IPS-18a (cell line): ENCODE results near the gene SWT1.

ENCODE experiments used
- H3K27ac ChIP-seq: one replicate; pipeline ENCODE4 v1.5.1; 2013; ENCODE audit warnings: low read length
- H3K27me3 ChIP-seq: one replicate; pipeline ENCODE4 v1.6.1; 2013; ENCODE audit warnings: mild to moderate bottlenecking, low read length; ENCODE audit not compliant: control insufficient read depth, insufficient read depth
- H3K36me3 ChIP-seq: one replicate; pipeline ENCODE4 v1.6.1; 2013; ENCODE audit warnings: low read depth, low read length; ENCODE audit not compliant: control insufficient read depth
- H3K4me1 ChIP-seq: one replicate; pipeline ENCODE4 v1.6.1; 2013; ENCODE audit warnings: low read depth, low read length; ENCODE audit not compliant: control insufficient read depth
- H3K4me3 ChIP-seq: one replicate; pipeline ENCODE4 v1.5.1; 2013; ENCODE audit warnings: low read length
- H3K9ac ChIP-seq: one replicate; pipeline ENCODE4 v1.6.1; 2013; ENCODE audit warnings: mild to moderate bottlenecking, low read length, moderate library complexity
- H3K9me3 ChIP-seq: one replicate; pipeline ENCODE4 v1.6.1; 2013; ENCODE audit warnings: low read depth, low read length; ENCODE audit not compliant: control insufficient read depth

SWT1 gene

GRCh38 chr1:185268352-185268751 is 111.4 kb downstream of the SWT1 start:
- no peaks in the 10 kb centered on the region for H3K9me3 ChIP-seq
- no peak overlapping the region for H3K4me3 ChIP-seq
- H3K4me1 ChIP-seq, result no peaks in the 10 kb centered on the region
- no peaks in the 10 kb centered on the region for H3K36me3 ChIP-seq
- H3K27me3 ChIP-seq, result no peaks in the 10 kb centered on the region
- no peak overlapping the region for H3K9ac ChIP-seq
- H3K27ac ChIP-seq, result no peak overlapping the region

GRCh38 chr1:185271921-185272320 is 115.0 kb downstream of the SWT1 start:
- no peaks in the 10 kb centered on the region for H3K9me3 ChIP-seq

GRCh38 chr1:185279571-185279970 is 122.6 kb downstream of the SWT1 start:
- Histone ChIP-seq H3K9ac (no peak overlapping the region), H3K36me3 (no peaks in the 10 kb centered on the region), H3K9me3 (no peaks in the 10 kb centered on the region), H3K27me3 (no peaks in the 10 kb centered on the region), H3K27ac (no peak overlapping the region), H3K4me1 (no peaks in the 10 kb centered on the region), H3K4me3 (no peak overlapping the region)

More at GRCh38 chr1:185271921-185272320, 115.0 kb downstream of the SWT1 start:
- Histone ChIP-seq H3K9ac (no peak overlapping the region), H3K27me3 (no peaks in the 10 kb centered on the region), H3K4me1 (no peaks in the 10 kb centered on the region), H3K36me3 (no peaks in the 10 kb centered on the region), H3K27ac (no peak overlapping the region), H3K4me3 (no peak overlapping the region)

GRCh38 chr1:185280589-185280988 is 123.6 kb downstream of the SWT1 start:
- Histone ChIP-seq H3K27me3 (no peaks in the 10 kb centered on the region), H3K36me3 (no peaks in the 10 kb centered on the region), H3K9me3 (no peaks in the 10 kb centered on the region), H3K4me3 (no peak overlapping the region), H3K27ac (no peak overlapping the region), H3K4me1 (no peaks in the 10 kb centered on the region), H3K9ac (no peak overlapping the region)

- Histone ChIP-seq H3K9ac (no peak overlapping the region), H3K9me3 (no peaks in the 10 kb centered on the region), H3K27ac (no peak overlapping the region), H3K4me1 (no peaks in the 10 kb centered on the region), H3K27me3 (no peaks in the 10 kb centered on the region), H3K36me3 (no peaks in the 10 kb centered on the region), H3K4me3 (no peak overlapping the region)
These were observed 124.3 kb downstream of the SWT1 start for GRCh38 chr1:185281245-185281644.

- no peaks in the 10 kb centered on the region for H3K36me3 ChIP-seq
- no peaks in the 10 kb centered on the region for H3K9me3 ChIP-seq
- no peaks in the 10 kb centered on the region for H3K27me3 ChIP-seq
- H3K4me1 ChIP-seq, result no peaks in the 10 kb centered on the region
- H3K27ac ChIP-seq, result no peak overlapping the region
- H3K4me3 ChIP-seq, result no peak overlapping the region
- no peak overlapping the region for H3K9ac ChIP-seq
These were observed 127.1 kb downstream of the SWT1 start for GRCh38 chr1:185284116-185284515.

- no peaks in the 10 kb centered on the region for H3K27me3 ChIP-seq
- H3K4me3 ChIP-seq, result no peak overlapping the region
- no peaks in the 10 kb centered on the region for H3K36me3 ChIP-seq
- H3K4me1 ChIP-seq, result no peaks in the 10 kb centered on the region
- H3K27ac ChIP-seq, result no peak overlapping the region
- H3K9me3 ChIP-seq, result no peaks in the 10 kb centered on the region
- H3K9ac ChIP-seq, result no peak overlapping the region
These were observed 127.7 kb downstream of the SWT1 start for GRCh38 chr1:185284533-185285276.

GRCh38 chr1:185287451-185287850 is 130.5 kb downstream of the SWT1 start:
- Histone ChIP-seq H3K27me3 (no peaks in the 10 kb centered on the region), H3K9ac (no peak overlapping the region), H3K4me1 (no peaks in the 10 kb centered on the region), H3K9me3 (no peaks in the 10 kb centered on the region), H3K4me3 (no peak overlapping the region), H3K27ac (no peak overlapping the region), H3K36me3 (no peaks in the 10 kb centered on the region)

- no peak overlapping the region for H3K9ac ChIP-seq
- no peaks in the 10 kb centered on the region for H3K36me3 ChIP-seq
- H3K27ac ChIP-seq, result no peak overlapping the region
- H3K4me3 ChIP-seq, result no peak overlapping the region
- no peaks in the 10 kb centered on the region for H3K27me3 ChIP-seq
- H3K9me3 ChIP-seq, result no peaks in the 10 kb centered on the region
- H3K4me1 ChIP-seq, result no peaks in the 10 kb centered on the region
These were observed 131.5 kb downstream of the SWT1 start for GRCh38 chr1:185288435-185288834.

GRCh38 chr1:185289880-185290279 is 132.9 kb downstream of the SWT1 start:
- Histone ChIP-seq H3K9me3 (no peaks in the 10 kb centered on the region), H3K4me3 (no peak overlapping the region), H3K4me1 (no peaks in the 10 kb centered on the region), H3K27me3 (no peaks in the 10 kb centered on the region), H3K36me3 (peaks cover 5% of the 10 kb centered on the region), H3K9ac (no peak overlapping the region), H3K27ac (no peak overlapping the region)

GRCh38 chr1:185291159-185291558 is 134.2 kb downstream of the SWT1 start:
- Histone ChIP-seq H3K27me3 (no peaks in the 10 kb centered on the region), H3K27ac (no peak overlapping the region), H3K9ac (no peak overlapping the region), H3K4me3 (no peak overlapping the region), H3K9me3 (no peaks in the 10 kb centered on the region), H3K4me1 (no peaks in the 10 kb centered on the region), H3K36me3 (peaks cover 17% of the 10 kb centered on the region)

GRCh38 chr1:185291652-185292051 is 134.7 kb downstream of the SWT1 start:
- Histone ChIP-seq H3K36me3 (peaks cover 22% of the 10 kb centered on the region), H3K4me3 (no peak overlapping the region), H3K9me3 (no peaks in the 10 kb centered on the region), H3K27me3 (no peaks in the 10 kb centered on the region), H3K4me1 (no peaks in the 10 kb centered on the region), H3K27ac (no peak overlapping the region), H3K9ac (no peak overlapping the region)
